Keratinocyte (primary cell): ENCODE data around the gene ADAMTSL1. TPM values are rescaled to one million over a fixed set of nuclear protein-coding genes. Genes with fewer than 3 reads are reported as not detected.

Source experiments
- DNase-seq: peaks from one replicate; pipeline ENCODE4 v3.0.0-alpha.2; 2011; ENCODE audit warnings: low read depth, missing footprints, low spot score
- FAIRE-seq: peaks from 2 replicates; lab custom pipeline; 2011; peaks lifted over from hg19 to GRCh38; lab: Jason Lieb, UNC
- H2AFZ ChIP-seq: 2 replicates; pipeline ENCODE4 v1.6.0; 2012; ENCODE audit warnings: low read length, control low read depth, inconsistent platforms; ENCODE audit not compliant: control insufficient read depth
- H3K27ac ChIP-seq: 2 replicates; pipeline ENCODE4 v1.5.1; 2011; ENCODE audit warnings: low read length; ENCODE audit not compliant: control insufficient read depth, insufficient read depth
- H3K27me3 ChIP-seq: 3 replicates; pipeline ENCODE4 v1.6.0; 2011; ENCODE audit warnings: low read length; ENCODE audit not compliant: control insufficient read depth, insufficient read depth; ENCODE audit errors: extremely low read depth
- H3K36me3 ChIP-seq, 2 experiments: 2 replicates in 1 of 2; 3 replicates in 1 of 2; pipeline ENCODE4 v1.5.1; 2011; ENCODE audit warnings: low read length in 2 of 2, mild to moderate bottlenecking in 1 of 2; ENCODE audit not compliant: control insufficient read depth in 2 of 2, insufficient read depth in 2 of 2; ENCODE audit errors: extremely low read depth in 1 of 2
- H3K4me1 ChIP-seq: 3 replicates; pipeline ENCODE4 v1.5.1; 2011; ENCODE audit warnings: low read length; ENCODE audit not compliant: control insufficient read depth, insufficient read depth; ENCODE audit errors: extremely low read depth
- H3K4me2 ChIP-seq: 3 replicates; pipeline ENCODE4 v1.6.0; 2011; ENCODE audit warnings: low read depth, low read length; ENCODE audit not compliant: control insufficient read depth, insufficient read depth; ENCODE audit errors: extremely low read depth
- H3K4me3 ChIP-seq, 3 experiments: fragments of 200-600 bp in 1 of 3; sonication (generic) in 1 of 3; 2 replicates in 2 of 3; 3 replicates in 1 of 3; pipeline ENCODE4 v1.5.1; 2011 to 2016; ENCODE audit warnings: low read length in 3 of 3, mild to moderate bottlenecking in 3 of 3, control low read depth in 2 of 3, inconsistent platforms in 1 of 3, low read depth in 1 of 3, mixed read lengths in 1 of 3, mixed run types in 1 of 3, moderate library complexity in 1 of 3; ENCODE audit not compliant: control insufficient read depth in 2 of 3, insufficient read depth in 2 of 3; ENCODE audit errors: extremely low read depth in 1 of 3
- H3K79me2 ChIP-seq: 2 replicates; pipeline ENCODE4 v1.6.0; 2012; ENCODE audit warnings: low read length; ENCODE audit not compliant: control insufficient read depth, insufficient read depth
- H3K9ac ChIP-seq: 3 replicates; pipeline ENCODE4 v1.6.0; 2011; ENCODE audit warnings: low read length; ENCODE audit not compliant: control insufficient read depth, insufficient read depth; ENCODE audit errors: extremely low read depth
- H3K9me1 ChIP-seq: 3 replicates; pipeline ENCODE4 v1.6.0; 2011; ENCODE audit warnings: low read length; ENCODE audit not compliant: control insufficient read depth, insufficient read depth; ENCODE audit errors: extremely low read depth
- H3K9me3 ChIP-seq: 2 replicates; pipeline ENCODE4 v1.5.1; 2012; ENCODE audit warnings: low read depth, low read length; ENCODE audit not compliant: control insufficient read depth
- H4K20me1 ChIP-seq: 3 replicates; pipeline ENCODE4 v1.6.0; 2011; ENCODE audit warnings: low read length; ENCODE audit not compliant: control insufficient read depth, insufficient read depth; ENCODE audit errors: extremely low read depth
- EZH2 ChIP-seq: IDR thresholded peaks from one replicate; pipeline ENCODE4 v1.6.1; 2012; ENCODE audit warnings: inconsistent platforms, mild to moderate bottlenecking, low read length, moderate library complexity
- dilution Hi-C: fragments of 300-500 bp; cut with MboI; formaldehyde crosslinking; loops from one replicate; pipeline ENCODE4 v1.7.0; 2020; ENCODE audit warnings: low sequenced_read_pairs; ENCODE audit not compliant: extremely low pct_ligation_motif_present
- polyA plus RNA-seq, 5 experiments: library from polyadenylated mRNA; depleted of rRNA in 3 of 5; stranded (reverse) in 3 of 5; stranded (forward) in 1 of 5; unstranded in 1 of 5; fragments of >200 nt; gene quantifications; 1 replicate in 1 of 5; 2 replicates in 3 of 5; 3 replicates in 1 of 5; pipeline versions ENCODE4 v1.2.1 to v1.2.3, GENCODE V29; 2011 to 2012; ENCODE audit warnings: missing spikeins in 2 of 5, low read depth in 1 of 5, low replicate concordance in 1 of 5
- TF ChIP-seq, protein P1 (sequence below), 3 experiments: IDR thresholded peaks in 1 of 3; conservative IDR thresholded peaks in 1 of 3; optimal IDR thresholded peaks in 1 of 3; 2 replicates in 2 of 3; 3 replicates in 1 of 3; pipeline versions ENCODE3 to v1.5.1; 2011; ENCODE audit warnings: low read length in 3 of 3, mild to moderate bottlenecking in 3 of 3, moderate library complexity in 2 of 3, control low read depth in 1 of 3, inconsistent platforms in 1 of 3; ENCODE audit not compliant: insufficient read depth in 2 of 3; ENCODE audit errors: extremely low read depth in 1 of 3

The ADAMTSL1 gene
- polyA plus RNA-seq, 1 donor (not counting 4 experiments of a cell fraction or from before 2014, with no cell fraction given), result 1.1 TPM

- no peak for FAIRE-seq
Observed at GRCh38 chr9:18721267-18721994, 247.5 kb downstream of the ADAMTSL1 start.

GRCh38 chr9:18721995-18722310 lies 248.0 kb downstream of the ADAMTSL1 start:
- no peak overlapping the region for H3K9ac ChIP-seq
- FAIRE-seq (no peak), DNase-seq (no peak)
- H3K4me1 ChIP-seq, result no peaks in the 10 kb centered on the region
- no peaks in the 10 kb centered on the region for H3K79me2 ChIP-seq
- no peak overlapping the region for H3K4me2 ChIP-seq
- no peaks in the 10 kb centered on the region for H3K9me1 ChIP-seq
- dilution Hi-C loops, result no loop called here
- no peaks in the 10 kb centered on the region for H4K20me1 ChIP-seq
- TF ChIP-seq EZH2, result no peak
- TF ChIP-seq, protein P1, sequence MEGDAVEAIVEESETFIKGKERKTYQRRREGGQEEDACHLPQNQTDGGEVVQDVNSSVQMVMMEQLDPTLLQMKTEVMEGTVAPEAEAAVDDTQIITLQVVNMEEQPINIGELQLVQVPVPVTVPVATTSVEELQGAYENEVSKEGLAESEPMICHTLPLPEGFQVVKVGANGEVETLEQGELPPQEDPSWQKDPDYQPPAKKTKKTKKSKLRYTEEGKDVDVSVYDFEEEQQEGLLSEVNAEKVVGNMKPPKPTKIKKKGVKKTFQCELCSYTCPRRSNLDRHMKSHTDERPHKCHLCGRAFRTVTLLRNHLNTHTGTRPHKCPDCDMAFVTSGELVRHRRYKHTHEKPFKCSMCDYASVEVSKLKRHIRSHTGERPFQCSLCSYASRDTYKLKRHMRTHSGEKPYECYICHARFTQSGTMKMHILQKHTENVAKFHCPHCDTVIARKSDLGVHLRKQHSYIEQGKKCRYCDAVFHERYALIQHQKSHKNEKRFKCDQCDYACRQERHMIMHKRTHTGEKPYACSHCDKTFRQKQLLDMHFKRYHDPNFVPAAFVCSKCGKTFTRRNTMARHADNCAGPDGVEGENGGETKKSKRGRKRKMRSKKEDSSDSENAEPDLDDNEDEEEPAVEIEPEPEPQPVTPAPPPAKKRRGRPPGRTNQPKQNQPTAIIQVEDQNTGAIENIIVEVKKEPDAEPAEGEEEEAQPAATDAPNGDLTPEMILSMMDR (optimal IDR thresholded peaks at IDR 0.05 in 1 of 3, IDR thresholded peaks at IDR 0.05 in 1 of 3, conservative IDR thresholded peaks at IDR 0.05 in 1 of 3; ENCODE audit: extremely low read depth in 1 of 3, insufficient read depth in 2 of 3, low read length in 3 of 3), result no peak
- H3K36me3 ChIP-seq, result no peaks in the 10 kb centered on the region
- no peaks in the 10 kb centered on the region for H3K9me3 ChIP-seq
- no peak overlapping the region for H2AFZ ChIP-seq
- H3K27me3 ChIP-seq, result no peaks in the 10 kb centered on the region
- no peak overlapping the region for H3K4me3 ChIP-seq
- H3K27ac ChIP-seq, result no peak overlapping the region

More at GRCh38 chr9:18721267-18721994, 247.5 kb downstream of the ADAMTSL1 start:
- Histone ChIP-seq H3K27ac (no peak overlapping the region), H3K4me2 (no peak overlapping the region), H4K20me1 (no peaks in the 10 kb centered on the region), H3K4me1 (no peaks in the 10 kb centered on the region), H3K9me1 (no peaks in the 10 kb centered on the region), H3K79me2 (no peaks in the 10 kb centered on the region), H3K9ac (no peak overlapping the region), H2AFZ (no peak overlapping the region), H3K27me3 (no peaks in the 10 kb centered on the region), H3K4me3 (no peak overlapping the region), H3K36me3 (no peaks in the 10 kb centered on the region), H3K9me3 (no peaks in the 10 kb centered on the region)
- no peak for DNase-seq
- dilution Hi-C loops, result no loop called here
- TF ChIP-seq, protein P1 (optimal IDR thresholded peaks at IDR 0.05 in 1 of 3, IDR thresholded peaks at IDR 0.05 in 1 of 3, conservative IDR thresholded peaks at IDR 0.05 in 1 of 3; ENCODE audit: extremely low read depth in 1 of 3, insufficient read depth in 2 of 3, low read length in 3 of 3), result no peak
- TF ChIP-seq EZH2, result no peak
